Breast epithelium (tissue), 4 donors: ENCODE measurements around the gene KLF6. TPM values are rescaled to one million over a fixed set of nuclear protein-coding genes. Genes with fewer than 3 reads are reported as not detected.

Source experiments
- DNase-seq, 2 donors: peaks; one replicate each; pipeline ENCODE4 v3.0.0-alpha.2; 2019; ENCODE audit warnings: low spot score in 2 of 2
- H3K27ac ChIP-seq, 2 donors: fragments of 200-600 bp; sonication (generic) in 1 of 2; one replicate each; pipeline ENCODE4 v1.5.1; 2016 to 2019; ENCODE audit warnings: mild to moderate bottlenecking in 1 of 2
- H3K27me3 ChIP-seq, 2 donors: fragments of 200-600 bp; sonication (generic) in 1 of 2; one replicate each; pipeline versions ENCODE4 v1.5.1 to v1.6.0; 2017 to 2019; ENCODE audit warnings: control low read depth in 1 of 2, mild to moderate bottlenecking in 1 of 2
- H3K36me3 ChIP-seq: fragments of 200-600 bp; one replicate; pipeline ENCODE4 v1.5.1; 2019
- H3K4me1 ChIP-seq, 2 donors: fragments of 200-600 bp; sonication (generic); one replicate each; pipeline ENCODE4 v1.5.1; 2016 to 2019; ENCODE audit warnings: control low read depth in 1 of 2
- H3K4me3 ChIP-seq, 3 donors: fragments of 200-600 bp; sonication (generic); 1 replicate in 2 of 3; 2 replicates in 1 of 3; pipeline ENCODE4 v1.5.1; 2016 to 2019; ENCODE audit warnings: mild to moderate bottlenecking in 3 of 3, moderate library complexity in 2 of 3
- H3K9me3 ChIP-seq, 2 donors: fragments of 200-600 bp; sonication (generic) in 1 of 2; one replicate each; pipeline ENCODE4 v1.5.1; 2016 to 2019; ENCODE audit warnings: control low read depth in 1 of 2
- CTCF ChIP-seq, 3 donors: fragments of 450-650 bp; IDR thresholded peaks; one replicate each; pipeline ENCODE4 v1.5.1; 2016 to 2017; ENCODE audit warnings: antibody characterized with exemption in 3 of 3, mild to moderate bottlenecking in 3 of 3, moderate library complexity in 3 of 3
- POLR2A ChIP-seq: fragments of 450-650 bp; IDR thresholded peaks from one replicate; pipeline ENCODE4 v1.6.1; 2016; ENCODE audit warnings: antibody characterized with exemption, mild to moderate bottlenecking, moderate library complexity
- POLR2AphosphoS5 ChIP-seq, 3 donors: sonication (generic); formaldehyde crosslinking; IDR thresholded peaks; one replicate each; pipeline ENCODE4 v1.6.1; 2017; ENCODE audit warnings: antibody characterized with exemption in 3 of 3
- intact Hi-C: fragments of 100-400 bp; cut with DNase I; formaldehyde crosslinking; loops from one replicate; pipeline ENCODE4 v1.15.1; 2023; ENCODE audit warnings: low total_unique reads
- total RNA-seq, 3 donors: library from RNA; depleted of rRNA; stranded (reverse); fragments of >200 nt; gene quantifications; one replicate each; pipeline ENCODE4 v1.1.0, GENCODE V29; 2016

KLF6 gene
- total RNA-seq, 3 donors from 2014 or later = 132 to 347 (median 186) TPM

- Histone ChIP-seq H3K9me3 (no peaks in the 10 kb centered on the region), H3K4me3 (no peak overlapping the region), H3K27me3 (no peaks in the 10 kb centered on the region), H3K36me3 (no peaks in the 10 kb centered on the region), H3K4me1 (no peaks in the 10 kb centered on the region), H3K27ac (peak overlapping the region; percentile 40 to 75)
- intact Hi-C loops = no loop called here
- no peak for DNase-seq
- TF ChIP-seq POLR2A = no peak
- TF ChIP-seq POLR2AphosphoS5 (IDR thresholded peaks at IDR 0.05) = no peak
- no peak for TF ChIP-seq CTCF (IDR thresholded peaks at IDR 0.05)
Measured at GRCh38 chr10:3746634-3747033, 38.4 kb downstream of the KLF6 start.

GRCh38 chr10:3745521-3745920, 39.5 kb downstream of the KLF6 start:
- Histone ChIP-seq H3K9me3 (no peaks in the 10 kb centered on the region), H3K4me1 (no peaks in the 10 kb centered on the region), H3K27me3 (no peaks in the 10 kb centered on the region), H3K36me3 (no peaks in the 10 kb centered on the region), H3K27ac (no peak overlapping the region), H3K4me3 (no peak overlapping the region)
- DNase-seq = no peak
- TF ChIP-seq POLR2A (no peak), CTCF (IDR thresholded peaks at IDR 0.05) (no peak), POLR2AphosphoS5 (IDR thresholded peaks at IDR 0.05) (no peak)
- intact Hi-C loops = no loop called here

GRCh38 chr10:3741688-3742461, 43.1 kb downstream of the KLF6 start:
- H3K4me1 ChIP-seq = no peaks in the 10 kb centered on the region
- H3K27me3 ChIP-seq = no peaks in the 10 kb centered on the region
- H3K36me3 ChIP-seq = no peaks in the 10 kb centered on the region
- DNase-seq = no peak
- H3K27ac ChIP-seq = peak overlapping the region; percentile 21 to 54
- H3K9me3 ChIP-seq = no peaks in the 10 kb centered on the region
- H3K4me3 ChIP-seq = peak overlapping the region in 1 of 3 donors; percentile 23
- intact Hi-C loops = no loop called here
- no peak for TF ChIP-seq POLR2A
- peak in 1 of 3 donors; percentile 22 for TF ChIP-seq POLR2AphosphoS5 (IDR thresholded peaks at IDR 0.05)

- TF ChIP-seq CTCF (IDR thresholded peaks at IDR 0.05) (no peak), POLR2AphosphoS5 (IDR thresholded peaks at IDR 0.05) (no peak), POLR2A (no peak)
- Histone ChIP-seq H3K27ac (no peak overlapping the region), H3K4me1 (no peaks in the 10 kb centered on the region), H3K27me3 (no peaks in the 10 kb centered on the region), H3K36me3 (no peaks in the 10 kb centered on the region), H3K4me3 (no peak overlapping the region), H3K9me3 (no peaks in the 10 kb centered on the region)
- DNase-seq = no peak
- intact Hi-C loops = no loop called here
Measured at GRCh38 chr10:3740157-3740871, 44.7 kb downstream of the KLF6 start.

- Histone ChIP-seq H3K27ac (no peak overlapping the region), H3K27me3 (no peaks in the 10 kb centered on the region), H3K36me3 (no peaks in the 10 kb centered on the region), H3K9me3 (no peaks in the 10 kb centered on the region), H3K4me1 (no peaks in the 10 kb centered on the region), H3K4me3 (no peak overlapping the region)
- intact Hi-C loops = no loop called here
- no peak for DNase-seq
- no peak for TF ChIP-seq CTCF (IDR thresholded peaks at IDR 0.05)
- TF ChIP-seq POLR2AphosphoS5 (IDR thresholded peaks at IDR 0.05) = no peak
- no peak for TF ChIP-seq POLR2A
Measured at GRCh38 chr10:3738855-3739350, 46.1 kb downstream of the KLF6 start.
